GM19452 (cell line): ENCODE data around the gene LYRM2.
A peak's percentile ranks its signal among the peaks of the same experiment; 100 is the strongest.
"Not testable (repeated sequence)": the region's sequence is repeated elsewhere in the genome, so short reads cannot be mapped to it uniquely, and the experiment has no call there.

Experiments
- ATAC-seq: cut with Tn5 transposase; IDR thresholded peaks from one replicate; pipeline ENCODE4 v1.9.1; 2021; ENCODE audit not compliant: unreplicated experiment

The LYRM2 gene

DNA sequence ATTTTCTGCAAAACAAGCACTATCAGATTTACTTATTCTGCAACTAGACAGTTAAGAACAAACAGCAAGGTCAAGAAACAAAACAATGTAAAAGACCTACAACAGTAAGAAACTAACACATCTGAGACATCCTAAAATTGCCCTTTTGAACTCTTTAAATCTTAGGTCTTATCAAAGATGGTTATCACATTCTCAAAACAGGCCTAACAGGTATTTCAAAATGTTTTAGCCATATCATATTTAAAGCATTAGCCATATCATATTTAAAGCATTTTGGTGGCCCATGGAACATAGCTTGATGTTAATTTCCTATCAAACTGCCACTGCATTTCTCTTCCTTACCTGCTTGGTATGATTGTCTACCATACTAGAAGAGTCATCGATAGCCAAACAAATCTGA, 11.1 kb upstream of the LYRM2 start:
- no peak for ATAC-seq

DNA sequence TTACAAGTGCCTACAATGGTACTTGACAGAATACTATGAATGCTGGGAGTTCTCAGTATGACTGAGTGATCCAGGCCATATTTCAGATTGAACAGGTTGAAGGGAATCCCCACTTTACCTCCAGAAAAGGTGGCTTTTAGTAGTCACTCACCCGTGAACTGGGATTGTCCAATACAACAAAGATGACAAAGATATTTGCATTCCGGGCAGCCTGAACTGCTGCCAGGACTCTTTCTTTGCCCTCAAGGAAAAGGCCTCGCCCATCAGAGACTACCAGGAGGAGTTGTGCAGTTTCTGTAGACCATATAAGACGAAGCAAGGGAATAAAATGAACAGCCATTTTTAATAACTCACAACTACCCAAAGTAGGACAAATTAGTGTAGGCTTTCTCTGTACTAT, 6.3 kb upstream of the LYRM2 start:
- no peak for ATAC-seq

DNA sequence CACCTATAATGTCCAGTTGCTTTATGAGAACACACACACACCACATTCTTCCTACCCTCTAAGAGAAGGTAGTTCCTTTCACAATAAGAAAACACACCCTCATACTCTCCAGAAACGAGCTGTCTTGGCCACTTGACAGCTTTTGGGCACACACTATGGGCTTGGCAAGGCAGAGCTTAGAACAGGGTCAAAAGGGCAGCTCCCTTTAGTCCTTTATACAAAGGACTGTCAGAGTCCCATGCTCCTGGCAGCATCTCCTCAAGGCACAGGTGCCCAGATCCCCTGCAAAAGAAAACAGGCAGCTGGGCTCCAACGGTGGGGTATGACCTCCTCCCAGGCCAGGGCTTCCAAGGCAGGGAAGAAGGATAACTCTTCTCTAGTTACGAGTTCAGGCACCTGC, 4.9 kb upstream of the LYRM2 start:
- ATAC-seq, result no peak

DNA sequence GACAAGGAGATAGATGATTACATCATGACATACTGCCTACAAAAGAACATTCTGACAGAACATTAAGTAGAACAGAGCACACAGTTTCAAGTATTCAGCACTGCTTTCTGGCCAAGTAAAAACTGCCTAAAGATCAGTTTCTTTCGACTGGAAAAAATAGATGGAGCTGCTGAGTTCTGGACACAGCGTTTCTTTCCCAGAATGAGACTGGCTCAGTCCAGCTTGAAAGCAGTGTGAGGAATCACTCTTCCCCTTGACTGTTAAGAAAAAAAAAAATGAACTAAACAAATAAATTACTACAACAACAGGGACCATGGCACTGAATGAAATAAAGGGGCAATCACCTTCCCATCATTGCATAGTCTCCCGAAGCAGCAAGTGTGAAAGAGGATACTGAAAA, 4.4 kb upstream of the LYRM2 start:
- no peak for ATAC-seq

- ATAC-seq, result not testable (repeated sequence)
Observed at GRCh38 chr6:89641581-89641980, 3.0 kb upstream of the LYRM2 start.

DNA sequence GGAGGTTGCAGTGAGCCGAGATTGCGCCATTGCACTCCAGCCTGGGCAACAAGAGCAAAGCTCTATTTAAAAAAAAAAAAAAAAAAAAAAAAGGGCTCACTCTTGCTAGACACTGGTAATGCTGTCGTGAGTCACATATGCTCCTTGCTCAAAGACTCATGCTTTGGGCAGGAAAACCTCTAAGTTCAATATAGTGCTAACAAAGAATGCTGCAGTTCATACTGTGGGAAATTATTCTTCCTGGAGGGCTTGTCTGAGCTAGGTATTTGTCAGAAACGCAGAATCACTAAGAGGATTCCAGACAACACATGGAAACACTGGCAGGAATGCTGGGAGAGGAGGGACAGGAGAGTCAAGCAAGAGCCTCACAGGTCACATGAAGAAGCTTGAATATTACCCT, 2.3 kb upstream of the LYRM2 start:
- no peak for ATAC-seq

- ATAC-seq, result peak; percentile 0
Observed at GRCh38 chr6:89637960-89638319, 607 bp downstream of the LYRM2 start.

GRCh38 chr6:89636412-89636811, 2.1 kb downstream of the LYRM2 start:
- not testable (repeated sequence) for ATAC-seq

DNA sequence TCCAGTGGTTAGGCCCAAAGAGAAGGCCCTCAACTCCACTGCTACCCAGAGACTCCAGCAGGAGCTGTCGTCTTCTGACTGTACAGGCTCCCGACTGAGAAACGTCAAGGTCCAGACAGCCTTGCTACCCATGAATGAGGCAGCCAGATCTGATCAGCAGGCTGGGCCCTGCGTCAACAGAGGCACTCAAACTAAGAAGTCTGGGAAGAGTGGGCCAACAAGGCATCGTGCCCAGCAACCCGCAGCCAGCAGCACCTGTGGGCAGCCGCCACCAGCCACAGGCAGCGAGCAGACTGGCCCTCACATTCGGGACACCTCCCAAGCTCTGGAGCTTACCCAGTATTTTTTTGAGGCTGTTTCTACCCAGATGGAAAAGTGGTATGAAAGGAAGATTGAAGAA, 8.1 kb downstream of the LYRM2 start:
- ATAC-seq, result no peak

DNA sequence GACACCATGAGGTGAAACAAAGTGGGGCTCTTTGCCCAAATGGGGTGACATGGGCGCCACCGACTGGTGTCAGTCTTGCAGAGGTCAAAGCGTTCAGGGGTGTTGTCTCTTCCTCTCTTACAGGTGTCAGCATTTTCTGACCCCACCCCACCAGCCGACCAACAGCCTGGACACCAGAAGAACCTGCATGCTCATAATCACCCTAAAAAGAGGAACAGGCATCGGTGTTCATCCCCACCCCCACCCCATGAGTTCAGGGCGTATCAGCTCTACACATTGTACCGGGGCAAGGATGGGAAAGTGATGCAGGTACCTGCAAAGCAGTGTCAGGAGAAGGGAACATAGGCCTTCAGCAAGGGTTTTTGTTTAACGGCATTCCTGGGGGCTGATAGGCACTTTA, 14.8 kb downstream of the LYRM2 start:
- no peak for ATAC-seq

GRCh38 chr6:89619567-89619966, 19.0 kb downstream of the LYRM2 start:
- ATAC-seq, result no peak

DNA sequence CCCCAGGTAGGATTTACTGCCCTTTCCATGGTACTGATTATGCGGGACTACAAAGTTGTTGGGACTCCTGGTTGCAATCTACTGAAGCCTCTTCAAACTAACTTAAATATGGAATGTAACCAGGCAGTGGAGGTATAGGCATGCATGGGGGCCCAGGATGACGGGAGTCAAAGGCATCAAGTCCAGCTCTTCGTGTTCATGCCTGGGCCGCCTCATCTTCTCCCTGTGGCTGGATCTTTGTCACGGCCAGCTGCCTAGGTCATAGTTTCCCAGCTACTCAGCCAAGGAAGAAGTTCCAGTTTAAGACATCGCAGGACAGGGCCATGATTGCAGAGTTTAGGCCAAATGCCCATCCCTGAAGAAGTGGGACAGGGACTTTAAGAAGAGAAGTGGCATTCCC, 20.5 kb downstream of the LYRM2 start:
- ATAC-seq, result no peak

- ATAC-seq, result no peak
Observed at GRCh38 chr6:89616531-89616930, 22.0 kb downstream of the LYRM2 start.

- ATAC-seq, result no peak
Observed at GRCh38 chr6:89615882-89616281, 22.7 kb downstream of the LYRM2 start.

GRCh38 chr6:89613790-89614189, 24.8 kb downstream of the LYRM2 start:
- ATAC-seq, result no peak

GRCh38 chr6:89612121-89612520, 26.4 kb downstream of the LYRM2 start:
- no peak for ATAC-seq

DNA sequence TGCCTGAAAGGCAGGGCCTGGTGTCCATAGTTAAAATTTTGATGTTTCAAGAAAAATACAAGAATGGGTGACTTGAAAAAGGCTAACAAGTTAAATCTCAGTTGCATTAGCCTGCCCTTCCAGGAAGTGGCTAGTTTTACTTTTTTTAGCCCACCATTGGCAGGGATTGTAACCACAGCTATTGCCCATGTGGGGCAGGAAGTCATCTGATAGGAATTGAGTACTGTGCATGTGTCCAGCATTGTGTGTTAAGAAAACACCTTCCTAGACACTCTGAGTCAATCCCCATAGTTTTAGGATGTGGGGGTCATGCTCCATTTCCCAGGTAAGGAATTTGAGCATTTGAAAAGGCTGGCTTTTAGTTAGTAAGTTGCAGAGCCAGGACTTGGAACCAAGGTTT, 26.9 kb downstream of the LYRM2 start:
- ATAC-seq, result no peak

- ATAC-seq, result no peak
Observed at GRCh38 chr6:89610149-89610642, 28.4 kb downstream of the LYRM2 start.

DNA sequence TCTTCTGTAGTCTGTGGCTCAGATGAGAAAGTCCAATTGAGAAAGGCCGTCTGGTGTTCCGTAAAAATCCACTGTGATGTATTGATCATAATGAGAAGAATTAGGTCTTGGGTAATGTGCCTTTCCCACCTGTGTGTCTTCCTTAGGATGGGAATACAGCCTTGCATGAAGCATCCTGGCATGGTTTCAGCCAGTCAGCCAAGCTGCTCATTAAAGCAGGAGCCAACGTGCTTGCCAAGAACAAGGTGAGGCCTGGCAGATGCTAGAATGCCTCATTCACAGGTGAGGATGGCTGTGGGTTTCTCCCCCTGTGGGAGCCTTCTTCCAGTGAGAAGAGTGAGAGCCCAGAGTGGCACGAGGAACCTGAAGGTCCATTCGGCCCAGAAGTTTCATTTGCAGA, 32.7 kb downstream of the LYRM2 start:
- no peak for ATAC-seq

- no peak for ATAC-seq
Observed at GRCh38 chr6:89604653-89605052, 33.9 kb downstream of the LYRM2 start.

DNA sequence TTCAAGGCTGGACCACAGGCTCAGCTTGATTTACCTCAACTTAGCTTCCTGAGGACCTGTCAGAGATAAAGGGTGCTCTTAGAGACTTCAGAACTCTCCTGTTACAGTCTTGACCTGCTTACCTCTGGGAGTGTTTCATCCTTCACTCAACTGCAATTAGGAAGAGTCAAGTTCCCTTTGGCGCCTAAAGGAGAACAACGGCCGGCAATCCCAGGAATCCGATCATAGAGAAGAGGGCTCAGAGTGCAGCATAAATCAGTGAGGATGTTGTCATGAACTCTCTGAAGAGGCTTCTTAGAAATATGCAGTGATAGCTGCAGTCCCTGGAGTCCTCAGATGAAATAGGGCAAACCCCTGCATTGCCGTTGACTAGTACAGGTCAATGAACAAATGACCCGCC, 36.4 kb downstream of the LYRM2 start:
- ATAC-seq, result no peak

GRCh38 chr6:89599727-89600126, 38.8 kb downstream of the LYRM2 start:
- no peak for ATAC-seq

DNA sequence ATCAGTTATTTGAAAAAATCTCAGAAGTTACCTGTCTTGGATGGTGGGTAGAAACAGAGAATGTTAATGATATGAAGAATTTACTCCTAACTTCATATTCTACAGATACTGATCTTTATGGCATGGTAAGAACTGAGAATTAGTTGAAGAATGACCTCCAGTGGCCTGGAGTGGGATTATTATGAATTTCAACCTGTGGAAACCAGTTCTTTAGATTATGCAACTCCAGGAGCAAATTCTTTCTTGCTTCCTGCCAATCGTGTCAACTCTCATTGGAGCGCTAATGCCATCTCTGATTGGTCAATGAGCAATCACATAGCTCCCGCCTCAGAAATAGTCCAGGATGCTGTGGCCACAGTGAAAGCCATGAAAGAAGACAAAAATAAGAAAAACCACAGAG, 40.6 kb downstream of the LYRM2 start:
- ATAC-seq, result no peak

- no peak for ATAC-seq
Observed at GRCh38 chr6:89597372-89597771, 41.2 kb downstream of the LYRM2 start.
